Stimulated activated CD8-positive, alpha-beta memory T cell treated with anti-CD3 and anti-CD28 coated beads, Interleukin-4, amount 100 ng/mL, for 48 hours (primary cell): Measurements from ENCODE around the gene GTF3C2.
"Not testable (repeated sequence)": the region's sequence is repeated elsewhere in the genome, so short reads cannot be mapped to it uniquely, and the experiment has no call there.

Experiments
- DNase-seq: peaks from one replicate; pipeline ENCODE4 v3.0.0-alpha.2; 2020

The GTF3C2 gene

DNA sequence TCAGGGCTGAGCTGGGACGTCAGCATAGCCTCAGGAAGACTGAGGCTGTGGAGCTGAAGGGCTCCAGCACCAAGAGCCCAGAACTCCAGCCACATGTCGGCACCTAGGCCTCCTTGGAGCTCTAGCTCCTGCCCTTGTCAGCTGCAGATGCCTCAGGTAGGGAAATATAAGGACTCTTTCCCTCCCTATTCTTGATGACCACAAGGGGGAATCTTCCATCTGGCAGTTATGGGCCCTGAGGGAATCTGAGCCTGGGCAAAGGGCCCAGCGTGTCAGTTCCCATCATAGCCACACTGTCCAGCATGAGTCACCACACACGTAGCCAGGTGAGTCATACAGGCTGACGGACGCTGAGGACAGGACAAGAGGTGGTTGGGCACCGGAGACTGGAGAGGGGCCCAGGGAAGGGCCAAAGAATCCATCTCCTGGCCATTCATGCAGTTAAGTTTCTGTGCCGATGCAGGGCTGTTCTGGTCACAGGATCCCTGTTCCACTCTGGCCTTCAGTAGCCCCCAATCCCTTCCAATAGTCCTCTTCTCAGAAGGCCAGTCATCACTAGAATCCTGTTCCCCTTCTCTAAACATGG is 35.5 kb downstream of the GTF3C2 start:
- DNase-seq, result no peak

DNA sequence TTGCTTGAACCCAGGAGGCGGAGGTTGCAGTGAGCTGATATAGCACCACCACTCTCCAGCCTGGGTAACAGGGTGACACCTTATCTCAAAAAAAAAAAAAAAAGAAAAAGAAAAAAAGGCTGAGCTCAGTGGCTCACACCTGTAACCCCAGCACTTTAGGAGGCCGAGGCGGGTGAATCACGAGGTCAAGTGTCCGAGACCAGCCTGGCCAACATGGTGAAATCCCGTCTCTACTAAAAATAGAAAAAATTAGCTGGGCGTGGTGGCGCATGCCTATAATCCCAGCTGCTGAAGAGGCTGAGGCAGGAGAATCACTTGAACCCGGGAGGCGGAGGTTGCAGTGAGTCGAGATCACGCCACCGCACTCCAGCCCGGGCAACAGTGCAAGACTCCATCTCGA is 36.7 kb downstream of the GTF3C2 start:
- not testable (repeated sequence) for DNase-seq

DNA sequence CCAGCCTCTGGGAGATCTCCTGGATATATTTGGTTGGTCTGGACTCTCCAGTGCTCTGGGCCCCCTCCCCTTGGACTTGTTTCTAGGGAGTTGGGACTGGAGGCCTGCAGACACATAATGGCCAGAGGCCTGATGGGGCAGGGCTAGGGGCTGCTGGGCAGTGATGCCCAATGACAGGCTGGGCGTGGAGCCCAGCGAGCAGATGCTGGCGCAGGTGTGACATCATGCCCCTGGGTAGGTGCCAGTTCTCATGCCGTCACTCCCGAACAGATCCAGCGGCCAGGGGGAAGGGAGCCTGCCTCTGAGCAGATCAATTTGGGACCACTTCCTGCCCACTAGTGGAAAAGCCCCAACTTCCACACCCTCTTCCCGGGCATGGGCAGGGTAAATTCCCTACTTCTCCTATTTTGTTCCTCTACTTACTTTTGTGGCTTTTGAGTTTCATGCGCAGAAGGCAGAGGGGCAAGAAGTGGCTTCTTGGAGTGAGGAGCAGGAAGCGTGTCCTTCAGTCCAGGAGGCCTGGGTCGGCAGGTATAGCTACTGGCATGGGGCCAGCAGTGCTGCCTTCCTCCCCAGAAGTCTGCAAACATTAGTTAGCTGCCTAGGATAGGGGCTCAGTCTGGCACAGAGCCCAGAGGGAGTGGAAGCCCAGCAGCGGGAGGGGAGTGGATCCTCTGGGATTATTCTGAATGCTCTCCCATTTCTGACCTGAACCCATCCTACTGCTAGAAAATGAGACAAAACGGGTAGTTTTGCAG is 39.7 kb downstream of the GTF3C2 start:
- DNase-seq, result no peak

DNA sequence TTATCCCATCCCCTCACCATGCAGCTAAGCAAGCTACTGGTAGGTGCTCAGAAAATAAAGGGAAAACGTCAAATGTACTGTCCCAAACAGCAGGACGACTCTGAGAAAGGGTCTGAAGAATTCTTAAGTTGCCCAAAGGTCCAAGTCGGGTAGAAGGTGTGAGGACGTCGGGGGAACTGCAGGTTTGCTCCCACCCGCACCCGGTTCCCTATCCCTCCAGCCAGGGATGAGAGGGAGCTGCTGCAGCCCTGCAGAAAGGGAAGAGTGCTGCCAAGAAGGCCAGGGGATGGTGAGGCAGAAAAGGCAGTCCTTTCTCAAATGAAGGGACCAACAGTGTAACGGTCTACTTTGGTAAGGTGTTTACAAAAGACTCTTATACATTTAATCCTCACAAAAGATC is 41.4 kb downstream of the GTF3C2 start:
- DNase-seq, result no peak

DNA sequence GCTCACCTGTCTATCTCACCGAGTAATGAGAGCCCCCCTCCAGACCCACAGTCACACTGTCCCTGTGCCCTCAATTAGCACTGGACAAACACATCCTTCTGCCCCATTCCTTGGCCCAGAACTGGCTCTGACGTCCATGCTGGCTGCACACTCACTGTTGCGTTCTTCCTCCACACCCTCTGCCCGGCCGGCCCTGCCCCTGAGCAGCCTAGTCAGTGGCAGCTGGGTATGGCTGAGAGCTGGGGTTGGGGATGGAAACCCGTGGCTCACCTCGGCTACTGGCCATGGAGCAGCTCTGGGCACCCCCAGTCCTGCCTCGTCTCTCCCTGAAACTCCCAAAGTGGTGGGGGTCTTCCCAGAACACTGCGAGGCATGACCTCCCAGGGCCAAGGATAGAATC is 41.9 kb downstream of the GTF3C2 start:
- DNase-seq, result no peak

DNA sequence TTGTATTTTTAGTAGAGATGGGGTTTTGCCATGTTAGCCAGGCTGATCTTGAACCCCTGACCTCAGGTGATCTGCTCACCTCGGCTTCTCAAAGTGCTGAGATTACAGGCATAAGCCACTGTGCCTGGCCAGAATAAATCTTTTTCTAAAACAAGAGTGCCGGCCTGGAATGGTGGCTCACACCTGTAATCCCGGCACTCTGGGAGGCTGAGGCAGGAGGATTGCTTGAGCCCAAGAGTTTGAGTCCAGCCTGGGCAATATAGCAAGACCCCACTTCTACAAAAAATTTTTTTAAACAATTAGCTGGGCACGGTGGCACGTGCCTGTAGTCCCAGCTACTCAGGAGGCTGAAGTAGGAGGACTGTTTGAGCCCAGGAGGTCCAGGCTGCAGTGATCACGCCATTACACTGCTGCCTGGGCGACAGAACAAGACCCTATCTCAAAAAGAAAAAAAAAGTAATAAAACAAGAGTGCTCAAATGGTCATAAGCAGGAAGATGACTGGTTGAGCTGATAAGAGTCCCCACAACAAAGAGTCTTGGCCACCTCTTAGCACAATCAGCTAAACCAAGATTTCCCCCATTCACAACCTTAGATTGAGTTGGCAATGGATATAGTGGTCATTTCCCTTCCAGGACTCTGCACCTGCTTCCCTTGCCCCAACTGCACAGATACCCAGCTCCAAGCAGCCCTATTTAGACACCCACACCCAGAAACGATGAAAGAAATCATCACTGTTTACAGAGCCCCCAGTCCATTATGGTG is 42.5 kb downstream of the GTF3C2 start:
- no peak for DNase-seq

DNA sequence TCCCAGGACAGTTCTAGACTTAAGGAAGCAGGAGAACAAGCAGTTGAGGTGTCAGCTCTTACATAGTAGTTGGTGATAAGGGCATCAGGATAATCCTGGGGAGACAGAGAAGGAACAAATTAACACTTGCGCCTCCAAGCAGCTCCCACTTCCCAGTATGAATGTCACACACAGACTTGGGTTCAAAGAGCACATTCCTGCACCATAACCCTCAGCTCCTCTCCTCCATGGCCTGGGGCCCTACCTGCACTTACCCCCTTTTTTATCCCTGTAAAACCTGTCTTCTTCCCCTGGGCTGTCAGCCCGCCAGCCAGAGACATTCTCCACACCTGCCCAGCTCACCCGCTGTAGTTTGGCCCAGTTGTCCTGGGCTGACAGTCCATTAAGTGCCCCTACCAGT is 44.4 kb downstream of the GTF3C2 start:
- no peak for DNase-seq

DNA sequence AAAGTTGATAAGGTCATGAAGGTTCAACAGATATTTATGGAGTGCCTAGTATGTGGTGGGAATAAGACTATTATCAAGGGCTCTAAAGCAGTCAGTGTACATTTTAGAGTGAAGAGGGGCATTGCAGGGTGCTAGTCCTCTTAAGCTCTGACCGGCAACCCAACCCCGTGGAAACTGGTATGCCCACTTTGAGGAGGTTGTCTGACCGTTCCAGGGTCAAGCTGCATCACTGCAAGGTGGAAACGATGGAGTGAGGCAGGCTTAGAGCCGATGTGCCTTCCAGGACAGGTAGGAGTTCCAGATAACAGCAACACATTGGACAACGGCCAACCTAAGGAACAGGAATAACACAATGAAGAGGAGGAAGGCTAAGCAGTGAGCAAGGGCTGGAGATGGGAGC is 46.9 kb downstream of the GTF3C2 start:
- no peak for DNase-seq

DNA sequence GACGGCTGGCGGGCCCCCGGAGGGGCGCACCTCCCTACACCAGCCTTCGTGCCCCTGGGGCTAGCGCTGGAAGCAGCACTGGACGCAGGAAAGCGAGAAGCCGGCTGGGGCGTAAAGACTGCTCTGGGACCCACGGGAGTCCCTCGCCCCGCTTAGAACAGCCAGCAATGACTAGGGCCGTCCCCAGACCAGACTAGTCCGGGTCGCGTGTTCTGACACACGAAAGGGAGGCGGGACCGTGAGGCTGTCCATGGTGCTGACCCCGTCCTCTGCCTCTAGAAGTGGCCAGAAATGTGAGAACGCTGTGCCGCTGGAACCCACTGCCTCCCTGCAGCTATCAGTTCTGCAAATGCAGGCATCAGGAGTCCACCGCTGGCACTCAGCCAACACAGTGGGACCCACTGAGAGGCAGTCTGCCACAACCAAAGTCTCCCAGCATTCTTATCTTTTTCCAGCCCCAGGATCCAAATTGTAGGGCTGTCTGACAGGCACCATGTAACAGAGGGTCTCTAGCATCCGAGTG is 48.1 kb downstream of the GTF3C2 start, which contains the start of gene UCN:
Gene UCN (minus strand): TSS at position 87 of the 523 bp plus-strand sequence. CDS start 550 bp downstream, outside the sequence.
- DNase-seq, result no peak

DNA sequence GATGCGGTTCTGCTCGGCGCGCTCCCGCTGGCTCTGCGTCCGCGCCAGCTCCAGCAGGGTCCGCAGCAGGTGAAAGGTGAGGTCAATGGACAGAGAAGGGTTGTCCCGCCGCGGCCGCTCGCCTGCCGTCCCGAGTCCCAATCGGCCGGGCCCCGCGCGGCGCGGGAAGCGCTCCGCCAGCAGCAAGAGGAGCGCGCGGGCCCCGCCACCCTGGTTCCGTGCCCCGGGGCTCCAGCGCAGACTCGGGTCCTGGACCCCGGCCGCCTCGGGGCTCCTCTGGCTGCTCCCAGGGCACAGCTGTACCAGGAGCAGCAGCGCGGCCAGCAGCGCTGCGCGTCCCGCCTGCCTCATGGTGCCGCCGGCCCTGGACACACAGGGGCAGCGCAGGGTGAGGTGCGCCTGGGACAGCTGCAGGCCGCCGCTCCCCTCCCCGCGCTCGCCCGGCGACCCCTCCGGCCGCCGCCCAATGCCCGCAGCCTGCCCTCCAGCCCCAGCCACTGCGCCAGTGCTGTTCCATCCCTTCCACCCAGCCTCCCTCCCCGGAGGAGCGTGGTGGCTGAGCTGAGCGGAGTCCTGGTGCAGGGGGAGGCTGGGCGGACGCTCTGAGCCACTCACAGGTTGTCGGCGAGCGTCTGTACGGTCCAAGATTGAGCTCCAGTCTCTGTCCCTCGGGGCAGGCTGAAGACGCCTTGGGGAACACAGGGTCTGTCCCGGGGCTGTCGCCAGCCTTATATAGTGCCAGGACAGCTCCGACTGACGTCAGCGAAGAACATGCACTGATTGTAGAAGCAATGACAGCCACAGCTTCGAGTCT is 48.8 kb downstream of the GTF3C2 start:
- DNase-seq, result no peak

DNA sequence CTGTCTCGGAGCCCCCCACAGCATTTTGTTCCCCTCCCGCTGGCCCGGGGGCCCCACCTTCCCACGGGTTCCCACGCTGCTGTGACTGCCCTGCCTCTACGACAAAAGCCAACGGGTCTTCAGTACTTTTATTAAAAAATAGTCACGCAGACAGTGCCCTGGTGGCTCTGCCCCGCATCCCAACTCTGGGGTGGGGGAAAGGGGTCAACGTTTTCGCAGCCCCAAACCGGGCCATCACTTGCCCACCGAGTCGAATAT is 49.3 kb downstream of the GTF3C2 start:
- DNase-seq, result no peak

DNA sequence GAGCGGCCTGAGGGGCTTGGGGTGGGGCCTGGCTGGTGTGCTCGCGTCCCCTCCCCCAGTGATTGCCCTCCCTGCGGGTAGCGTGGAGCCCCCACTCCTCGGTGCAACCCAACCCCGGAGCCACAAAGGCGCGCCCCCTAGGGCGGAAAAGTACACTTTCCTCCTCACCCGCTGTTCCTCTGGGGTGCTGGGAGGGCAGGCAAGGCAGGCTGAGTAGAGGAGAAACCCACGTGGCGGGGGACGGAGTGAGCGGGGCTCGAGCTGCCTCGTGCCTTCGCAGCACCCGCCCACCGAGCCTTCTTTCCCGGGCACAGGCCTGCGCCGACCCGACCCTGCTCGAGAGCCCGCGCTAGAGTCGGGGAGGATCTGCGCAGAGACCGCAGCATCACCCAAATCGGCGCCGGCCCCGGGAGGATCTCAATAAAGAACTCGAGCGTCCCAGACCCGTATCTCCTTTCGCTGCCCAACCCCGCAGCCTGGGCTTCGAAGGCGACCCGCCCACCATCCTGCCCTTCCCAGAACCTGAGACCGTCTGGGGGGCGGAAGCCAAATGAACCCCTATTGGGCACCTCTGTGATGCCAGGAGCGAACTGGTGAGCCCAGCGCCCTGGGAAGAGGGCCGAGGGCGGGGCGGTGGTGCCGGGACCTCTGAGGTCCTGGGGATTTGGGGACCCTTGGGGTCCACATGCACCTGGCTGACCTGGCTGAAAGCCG is 49.8 kb downstream of the GTF3C2 start:
- DNase-seq, result peak; percentile 63

DNA sequence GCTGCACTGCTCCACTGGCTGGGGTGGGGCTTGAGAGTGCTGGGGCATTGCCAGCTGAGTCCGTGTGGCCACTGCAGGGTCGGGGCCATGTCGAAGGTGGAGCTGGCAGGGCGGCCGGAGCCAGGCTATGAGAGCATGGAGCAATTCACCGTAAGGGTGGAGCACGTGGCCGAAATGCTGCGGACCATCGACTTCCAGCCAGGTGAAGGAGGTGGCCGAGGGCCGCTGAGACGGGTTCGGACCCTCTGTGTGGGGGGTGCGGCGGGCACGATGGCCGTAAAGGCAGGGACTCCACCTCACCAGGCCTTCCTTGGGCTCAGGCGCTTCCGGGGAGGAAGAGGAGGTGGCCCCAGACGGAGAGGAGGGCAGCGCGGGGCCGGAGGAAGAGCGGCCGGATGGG is 50.4 kb downstream of the GTF3C2 start:
- no peak for DNase-seq

DNA sequence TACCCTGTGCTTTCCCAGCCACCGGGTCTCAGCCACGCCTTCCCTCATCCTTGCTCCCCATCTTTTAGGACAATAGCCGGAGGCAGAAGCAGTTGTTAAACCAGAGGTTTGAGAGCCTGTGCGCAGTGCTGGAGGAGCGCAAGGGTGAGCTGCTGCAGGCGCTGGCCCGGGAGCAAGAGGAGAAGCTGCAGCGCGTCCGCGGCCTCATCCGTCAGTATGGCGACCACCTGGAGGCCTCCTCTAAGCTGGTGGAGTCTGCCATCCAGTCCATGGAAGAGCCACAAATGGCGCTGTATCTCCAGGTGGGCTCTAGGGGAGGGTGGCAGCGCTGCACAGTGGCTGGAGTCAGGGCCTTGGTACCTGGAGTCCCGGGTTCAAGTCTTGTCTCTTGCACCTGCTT is 51.0 kb downstream of the GTF3C2 start:
- no peak for DNase-seq

DNA sequence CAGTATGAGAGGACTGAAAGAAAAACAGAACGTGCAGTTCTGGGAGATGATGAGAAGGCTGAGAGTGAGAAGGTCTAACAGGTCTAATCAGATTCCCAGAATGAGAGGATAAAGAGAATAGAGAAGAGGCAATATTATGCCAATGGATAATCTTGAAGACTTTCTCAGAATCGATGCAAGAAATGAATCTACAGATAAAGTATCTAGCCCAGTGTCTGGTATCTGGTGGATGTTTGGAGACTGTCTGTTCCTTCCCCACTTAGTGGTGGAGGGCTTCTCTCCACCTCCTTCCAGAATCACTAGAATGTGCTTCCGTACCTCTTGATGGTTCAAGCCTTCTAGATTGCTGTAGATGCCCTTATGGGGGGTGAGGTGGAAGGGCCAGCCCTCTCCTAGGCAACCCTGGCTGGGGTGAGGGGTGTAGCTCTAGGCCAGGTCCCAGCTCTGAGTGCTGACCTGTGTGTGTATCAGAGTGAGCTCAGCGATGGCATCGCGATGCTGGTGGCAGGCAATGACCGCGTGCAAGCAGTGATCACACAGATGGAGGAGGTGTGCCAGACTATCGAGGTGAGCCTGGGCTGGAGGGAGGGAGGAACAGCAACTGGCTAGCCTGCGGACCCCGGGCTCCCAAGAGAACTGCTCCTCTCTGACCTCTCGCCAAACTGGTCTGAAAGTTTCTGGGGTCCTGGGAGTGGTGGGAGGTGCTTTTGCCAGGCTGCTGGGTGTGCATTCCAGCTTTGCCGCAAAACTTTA is 51.9 kb downstream of the GTF3C2 start:
- no peak for DNase-seq

DNA sequence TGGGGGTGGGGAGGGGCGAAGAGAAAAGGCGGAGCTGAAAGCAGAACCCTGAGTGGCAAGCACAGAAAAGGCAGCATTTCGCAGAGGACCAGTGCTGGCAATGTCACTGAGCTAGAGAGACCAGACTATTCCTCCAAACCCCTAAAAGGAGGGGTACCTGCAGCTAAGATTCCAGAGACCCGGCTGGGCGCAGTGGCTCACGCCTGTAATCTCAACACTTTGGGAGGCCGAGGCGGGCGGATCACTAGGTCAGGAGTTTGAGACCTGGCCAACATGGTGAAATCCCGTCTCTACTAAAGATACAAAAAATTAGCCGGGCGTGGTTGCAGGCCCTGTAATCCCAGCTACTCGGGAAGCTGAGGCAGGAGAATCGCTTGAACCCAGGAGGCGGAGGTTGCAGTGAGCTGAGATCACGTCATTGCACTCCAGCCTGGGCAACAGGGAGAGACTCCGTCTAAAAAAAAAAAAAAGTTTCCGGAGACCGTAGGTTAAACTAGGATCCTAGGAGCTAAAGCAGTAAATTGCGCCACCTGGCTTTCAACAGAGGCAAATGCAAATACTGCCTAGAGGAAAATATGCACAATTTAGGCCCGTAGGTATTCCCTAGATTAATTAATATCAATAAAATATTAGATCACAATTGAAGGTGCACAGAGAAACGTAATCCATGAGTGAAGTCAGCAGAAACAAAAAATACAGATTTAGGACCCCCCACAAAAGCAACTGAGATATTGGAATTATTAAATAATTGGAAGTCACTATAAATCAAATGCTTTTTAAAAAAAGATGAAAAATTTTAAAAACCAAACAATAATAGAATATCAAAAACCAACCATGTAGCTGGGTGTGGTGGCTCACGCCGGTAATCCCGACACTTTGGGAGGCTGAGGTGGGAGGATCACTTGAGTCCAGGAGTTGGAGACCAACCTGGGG is 53.2 kb downstream of the GTF3C2 start:
- no peak for DNase-seq

DNA sequence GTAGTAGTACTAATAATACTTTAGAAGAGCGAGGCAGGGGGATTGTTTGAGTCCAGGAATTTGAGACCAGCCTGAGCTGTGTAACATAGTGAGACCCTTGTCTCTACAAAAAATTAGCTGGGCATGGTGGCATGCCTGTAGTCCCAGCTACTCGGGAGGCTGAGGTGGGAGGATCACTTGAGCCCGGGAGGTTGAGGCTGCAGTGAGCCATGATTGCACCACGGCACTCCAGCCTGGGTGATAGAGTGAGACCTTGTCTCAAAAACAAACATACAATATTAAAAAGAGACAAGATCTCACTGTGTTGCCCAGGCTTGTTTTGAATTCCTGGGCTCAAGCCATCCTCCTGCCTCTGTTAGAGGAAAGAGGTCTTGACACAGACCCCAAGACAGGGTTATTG is 56.0 kb downstream of the GTF3C2 start:
- DNase-seq, result not testable (repeated sequence)

DNA sequence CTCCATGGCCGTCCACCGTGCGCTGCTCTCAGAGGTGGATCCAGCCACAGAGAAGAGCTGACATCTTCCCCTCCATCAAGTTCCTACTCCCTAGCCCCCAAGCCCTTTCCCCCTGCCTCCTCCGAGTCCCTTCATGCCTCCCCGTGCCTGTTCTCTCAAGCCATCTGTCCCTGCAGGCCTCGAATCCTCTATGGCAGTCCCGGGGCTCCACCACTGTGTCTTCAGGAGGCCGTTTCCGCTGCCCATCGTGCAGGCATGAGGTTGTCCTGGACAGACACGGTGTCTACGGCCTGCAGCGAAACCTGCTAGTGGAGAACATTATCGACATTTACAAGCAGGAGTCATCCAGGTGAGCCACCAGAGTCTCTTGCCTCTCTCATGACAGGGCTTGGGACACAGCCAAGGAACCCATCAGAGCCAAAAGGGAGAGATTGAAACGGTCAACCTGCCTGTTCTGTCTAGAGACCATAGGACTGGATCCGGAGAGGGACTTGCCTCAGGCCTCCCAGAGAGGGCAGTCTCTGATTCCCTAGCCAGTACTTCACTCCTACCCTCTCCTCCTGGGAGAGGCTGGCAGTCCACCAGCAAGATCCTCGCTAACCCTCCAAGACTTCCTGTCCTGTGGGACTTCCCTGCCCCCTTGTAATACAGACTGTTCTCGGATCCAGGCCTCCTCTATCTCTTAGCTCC is 58.0 kb downstream of the GTF3C2 start:
- DNase-seq, result no peak

DNA sequence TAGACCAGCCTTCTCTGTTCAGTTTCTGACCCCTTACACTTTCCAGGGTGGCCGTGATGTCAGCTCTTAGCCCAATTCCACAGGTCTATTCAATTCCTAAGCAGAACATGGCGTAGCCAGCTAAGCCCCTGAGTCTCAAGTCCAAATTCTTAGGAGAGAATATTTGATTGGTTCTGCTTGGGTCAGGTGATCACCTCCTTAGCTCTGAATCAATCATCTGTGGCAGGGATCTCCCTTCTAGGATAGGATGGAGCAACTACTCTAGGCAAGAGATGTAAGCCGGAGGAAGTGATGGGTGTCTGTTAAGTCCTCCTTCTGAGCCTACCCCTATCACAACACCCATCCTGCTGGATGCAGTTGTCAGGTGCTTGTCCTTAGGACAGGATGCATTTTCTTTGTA is 59.4 kb downstream of the GTF3C2 start:
- no peak for DNase-seq

DNA sequence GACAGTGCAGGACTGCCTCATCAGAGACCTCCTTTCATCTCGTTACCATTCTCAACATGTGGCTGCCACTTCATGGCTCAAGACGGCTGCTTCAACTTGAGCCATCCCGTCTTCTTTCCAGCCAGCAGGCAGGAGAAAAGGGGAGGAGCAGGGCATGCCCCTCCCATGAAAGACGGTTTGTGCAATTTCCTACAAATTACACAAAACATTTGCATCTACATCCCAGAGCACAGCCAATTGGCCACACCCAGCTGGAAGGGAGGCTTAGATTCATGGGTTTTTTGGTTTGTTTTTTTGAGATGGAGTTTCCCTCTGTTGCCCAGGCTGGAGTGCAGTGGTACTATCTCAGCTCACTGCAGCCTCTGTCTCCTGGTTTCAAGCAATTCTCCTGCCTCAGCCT is 60.1 kb downstream of the GTF3C2 start:
- DNase-seq, result no peak
